H1 (cell line): ENCODE data around the gene SPAST. TPM values are rescaled to one million over a fixed set of nuclear protein-coding genes. Genes with fewer than 3 reads are reported as not detected.

Experiments
- ASH2L ChIP-seq: fragments of 200-600, 300-600 bp; sonication (generic); IDR thresholded peaks from one replicate; pipeline ENCODE4 v1.7.1; 2017; ENCODE audit warnings: low read length
- CREB1 ChIP-seq: IDR thresholded peaks from 2 replicates; pipeline ENCODE4 v1.6.1; 2012; ENCODE audit warnings: inconsistent platforms
- CTBP2 ChIP-seq: IDR thresholded peaks from 2 replicates; pipeline ENCODE4 v1.7.0; 2011; ENCODE audit warnings: borderline replicate concordance, mild to moderate bottlenecking, moderate library complexity, mixed read lengths, low read length; ENCODE audit not compliant: insufficient read depth, insufficient read length
- GABPA ChIP-seq: IDR thresholded peaks from 2 replicates; pipeline ENCODE4 v1.6.1; 2011; ENCODE audit warnings: mild to moderate bottlenecking, low read length, moderate library complexity, borderline replicate concordance; ENCODE audit not compliant: insufficient read depth
- GTF2F1 ChIP-seq: IDR thresholded peaks from 2 replicates; pipeline ENCODE4 v1.6.1; 2012; ENCODE audit warnings: low read depth, low read length, improper control_type of control experiment, borderline replicate concordance
- JUND ChIP-seq: IDR thresholded peaks from 2 replicates; pipeline ENCODE4 v1.6.1; 2011; ENCODE audit warnings: mild to moderate bottlenecking, improper control_type of control experiment, low read length
- NRF1 ChIP-seq: IDR thresholded peaks from 2 replicates; pipeline ENCODE4 v1.6.1; 2011; ENCODE audit warnings: mild to moderate bottlenecking, low read depth, low read length, improper control_type of control experiment
- PHF8 ChIP-seq: fragments of 200-600 bp; sonication (generic); conservative IDR thresholded peaks from 2 replicates; pipeline ENCODE4 v1.7.1; 2012; ENCODE audit warnings: low read depth, mild to moderate bottlenecking, inconsistent platforms, low read length, moderate library complexity
- POLR2AphosphoS5 ChIP-seq: IDR thresholded peaks from 2 replicates; pipeline ENCODE4 v1.6.1; 2011; ENCODE audit warnings: low read depth, low read length
- RAD21 ChIP-seq, 2 experiments: IDR thresholded peaks in 1 of 2; conservative IDR thresholded peaks in 1 of 2; 2 replicates each; pipeline ENCODE4 v1.6.1; 2011; ENCODE audit warnings: low read depth in 2 of 2, low read length in 2 of 2, improper control_type of control experiment in 1 of 2, inconsistent platforms in 1 of 2, mild to moderate bottlenecking in 1 of 2, moderate library complexity in 1 of 2
- SAP30 ChIP-seq: fragments of 300-600 bp; sonication (generic); IDR thresholded peaks from 2 replicates; pipeline ENCODE4 v1.7.1; 2012; ENCODE audit warnings: low read length, moderate library complexity, mild to moderate bottlenecking, inconsistent platforms; ENCODE audit not compliant: insufficient read depth, insufficient replicate concordance
- SP4 ChIP-seq: IDR thresholded peaks from 2 replicates; pipeline ENCODE4 v1.6.1; 2012; ENCODE audit warnings: low read length, inconsistent platforms
- SRF ChIP-seq: IDR thresholded peaks from 2 replicates; pipeline ENCODE4 v1.6.1; 2011; ENCODE audit warnings: mild to moderate bottlenecking, low read depth, low read length, moderate library complexity
- TAF1 ChIP-seq: IDR thresholded peaks from 2 replicates; pipeline ENCODE4 v1.6.1; 2011; ENCODE audit warnings: mild to moderate bottlenecking, low read depth, low read length
- TBP ChIP-seq: IDR thresholded peaks from 2 replicates; pipeline ENCODE4 v1.6.1; 2011; ENCODE audit warnings: low read depth, low read length, improper control_type of control experiment
- polyA plus RNA-seq, 7 experiments: library from polyadenylated mRNA; depleted of rRNA in 3 of 7; stranded (reverse) in 5 of 7; unstranded in 2 of 7; fragments of >200 nt in 5 of 7; fragments of 200-250 nt in 2 of 7; gene quantifications; 1 replicate in 5 of 7; 2 replicates in 1 of 7; 4 replicates in 1 of 7; pipeline versions ENCODE4 v1.2.1 to v1.2.3, GENCODE V29; 2011 to 2013; ENCODE audit warnings: missing spikeins in 2 of 7, mixed read lengths in 2 of 7
- total RNA-seq: library from RNA; stranded (reverse); fragmentation: NEBNext Ultra II Directional; extraction: Animal tissue kit (Norgen Biotek cat#: 25700); gene quantifications from 2 replicates; pipeline ENCODE4 v1.2.1, GENCODE V29; 2021
- TF ChIP-seq, protein P1 (sequence below), 3 experiments: IDR thresholded peaks; 1 replicate in 2 of 3; 2 replicates in 1 of 3; pipeline versions ENCODE4 v1.5.1 to v1.6.1; 2011; ENCODE audit warnings: low read length in 3 of 3, mild to moderate bottlenecking in 3 of 3, inconsistent platforms in 2 of 3, low read depth in 1 of 3, moderate library complexity in 1 of 3; ENCODE audit not compliant: insufficient read depth in 1 of 3; ENCODE audit errors: control extremely low read depth in 1 of 3
- TF ChIP-seq, protein P2 (sequence below): IDR thresholded peaks from 2 replicates; pipeline ENCODE4 v1.6.1; 2012; ENCODE audit warnings: inconsistent platforms
- TF ChIP-seq, protein P3 (sequence below): IDR thresholded peaks from 2 replicates; pipeline ENCODE4 v1.6.1; 2012; ENCODE audit warnings: inconsistent platforms

SPAST gene
- total and polyA plus RNA-seq, 2 of the 8 experiments (the other 6 are each of a cell fraction or from before 2014, with no cell fraction given): 4.4 to 36.0 TPM

DNA sequence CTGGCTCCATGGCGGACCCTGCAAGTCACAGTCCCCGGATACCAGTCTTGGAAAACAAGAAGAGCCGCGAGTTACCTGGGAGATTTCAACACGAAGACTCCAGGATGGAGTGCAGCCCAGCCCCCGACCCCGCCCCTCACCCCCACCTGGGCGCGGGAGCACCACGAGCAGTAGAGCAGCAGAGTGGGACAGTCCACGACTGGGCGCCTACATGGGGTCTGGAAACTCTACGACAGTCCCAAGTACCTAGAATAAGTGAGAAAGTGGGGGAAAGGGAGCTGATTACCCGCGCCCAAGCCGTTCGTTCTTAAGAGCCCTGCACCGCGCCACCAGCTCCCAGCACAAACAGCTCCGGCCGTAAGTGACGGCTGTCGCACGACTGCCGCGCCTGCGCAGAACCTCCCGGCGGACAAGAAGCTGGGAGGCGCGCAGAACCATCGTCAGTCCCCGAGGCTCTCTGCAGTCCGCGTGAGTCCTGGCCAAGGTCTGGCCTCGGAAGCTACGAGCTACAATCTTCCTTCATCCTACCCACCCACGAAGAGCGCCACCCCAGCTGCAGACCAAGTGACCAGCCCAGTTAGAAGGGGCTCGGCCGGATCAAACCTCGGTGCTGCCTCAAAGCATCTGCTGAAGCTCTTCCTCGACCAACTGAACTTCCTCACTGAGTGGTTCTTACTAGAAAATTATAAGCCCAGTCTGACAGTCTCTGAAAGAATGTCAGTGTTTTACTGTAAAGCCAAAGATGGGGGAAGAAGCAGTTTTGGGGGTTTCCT is 23.7 kb upstream of the SPAST start, which contains the start of gene DPY30 (continued):
- TF ChIP-seq, protein P1, sequence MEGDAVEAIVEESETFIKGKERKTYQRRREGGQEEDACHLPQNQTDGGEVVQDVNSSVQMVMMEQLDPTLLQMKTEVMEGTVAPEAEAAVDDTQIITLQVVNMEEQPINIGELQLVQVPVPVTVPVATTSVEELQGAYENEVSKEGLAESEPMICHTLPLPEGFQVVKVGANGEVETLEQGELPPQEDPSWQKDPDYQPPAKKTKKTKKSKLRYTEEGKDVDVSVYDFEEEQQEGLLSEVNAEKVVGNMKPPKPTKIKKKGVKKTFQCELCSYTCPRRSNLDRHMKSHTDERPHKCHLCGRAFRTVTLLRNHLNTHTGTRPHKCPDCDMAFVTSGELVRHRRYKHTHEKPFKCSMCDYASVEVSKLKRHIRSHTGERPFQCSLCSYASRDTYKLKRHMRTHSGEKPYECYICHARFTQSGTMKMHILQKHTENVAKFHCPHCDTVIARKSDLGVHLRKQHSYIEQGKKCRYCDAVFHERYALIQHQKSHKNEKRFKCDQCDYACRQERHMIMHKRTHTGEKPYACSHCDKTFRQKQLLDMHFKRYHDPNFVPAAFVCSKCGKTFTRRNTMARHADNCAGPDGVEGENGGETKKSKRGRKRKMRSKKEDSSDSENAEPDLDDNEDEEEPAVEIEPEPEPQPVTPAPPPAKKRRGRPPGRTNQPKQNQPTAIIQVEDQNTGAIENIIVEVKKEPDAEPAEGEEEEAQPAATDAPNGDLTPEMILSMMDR (IDR thresholded peaks at IDR 0.05; ENCODE audit: control extremely low read depth in 1 of 3, insufficient read depth in 1 of 3, low read depth in 1 of 3, low read length in 3 of 3): peak in 1 of 3 experiments; percentile 12; a peak in 1 of 4 replicates
- TF ChIP-seq TBP (peak; percentile 94), JUND (peak; percentile 28; the same call in 1 of the 2 replicates), PHF8 (peak; percentile 97), SRF (peak; percentile 61), SAP30 (peak; percentile 29), NRF1 (peak; percentile 67), CREB1 (peak; percentile 93), RAD21 (IDR thresholded peaks at IDR 0.05 in 1 of 2, conservative IDR thresholded peaks at IDR 0.05 in 1 of 2; ENCODE audit: low read depth in 2 of 2, low read length in 2 of 2) (peak in 1 of 2 experiments; percentile 2; a peak in 1 of 4 replicates), ASH2L (peak; percentile 58), SP4 (no peak), GTF2F1 (peak; percentile 73; the same call in 1 of the 2 replicates), POLR2AphosphoS5 (peak; percentile 99), CTBP2 (no peak), TAF1 (peak; percentile 98), GABPA (no peak)
- TF ChIP-seq, protein P2, sequence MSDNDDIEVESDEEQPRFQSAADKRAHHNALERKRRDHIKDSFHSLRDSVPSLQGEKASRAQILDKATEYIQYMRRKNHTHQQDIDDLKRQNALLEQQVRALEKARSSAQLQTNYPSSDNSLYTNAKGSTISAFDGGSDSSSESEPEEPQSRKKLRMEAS: peak; percentile 72
- TF ChIP-seq, protein P3, sequence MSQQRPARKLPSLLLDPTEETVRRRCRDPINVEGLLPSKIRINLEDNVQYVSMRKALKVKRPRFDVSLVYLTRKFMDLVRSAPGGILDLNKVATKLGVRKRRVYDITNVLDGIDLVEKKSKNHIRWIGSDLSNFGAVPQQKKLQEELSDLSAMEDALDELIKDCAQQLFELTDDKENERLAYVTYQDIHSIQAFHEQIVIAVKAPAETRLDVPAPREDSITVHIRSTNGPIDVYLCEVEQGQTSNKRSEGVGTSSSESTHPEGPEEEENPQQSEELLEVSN: peak; percentile 23; the same call in 1 of the 2 replicates
